Smooth muscle cell (in vitro differentiated cells): ENCODE measurements around the gene KDM4C. TPM values are rescaled to one million over a fixed set of nuclear protein-coding genes. Genes with fewer than 3 reads are reported as not detected.
A peak's percentile ranks its signal among the peaks of the same experiment; 100 is the strongest.

Experiments
- DNase-seq: peaks from one replicate; lab custom pipeline; 2025; ENCODE audit not compliant: unreplicated experiment; lab: John Stamatoyannopoulos, UW
- H2AFZ ChIP-seq: fragments of 200-600 bp; sonication (generic); 2 replicates; pipeline ENCODE4 v1.6.0; 2016; ENCODE audit warnings: antibody characterized with exemption, low read depth, mild to moderate bottlenecking
- H3F3A ChIP-seq: fragments of 200-600 bp; sonication (generic); 2 replicates; pipeline ENCODE4 v1.6.0; 2017; ENCODE audit warnings: antibody characterized with exemption, low read depth
- H3K27ac ChIP-seq: fragments of 200-600 bp; sonication (generic); 2 replicates; pipeline ENCODE4 v1.5.1; 2016; ENCODE audit warnings: low read depth, mild to moderate bottlenecking
- H3K27me3 ChIP-seq: fragments of 200-600 bp; sonication (generic); 2 replicates; pipeline ENCODE4 v1.6.1; 2016; ENCODE audit warnings: low read depth, mild to moderate bottlenecking
- H3K36me3 ChIP-seq: fragments of 200-600 bp; sonication (generic); 2 replicates; pipeline ENCODE4 v1.5.1; 2016; ENCODE audit warnings: low read depth
- H3K4me1 ChIP-seq: fragments of 200-600 bp; sonication (generic); 2 replicates; pipeline ENCODE4 v1.5.1; 2016; ENCODE audit warnings: low read depth
- H3K4me2 ChIP-seq: fragments of 200-600 bp; sonication (generic); 2 replicates; pipeline ENCODE4 v1.6.0; 2016; ENCODE audit warnings: mild to moderate bottlenecking
- H3K4me3 ChIP-seq: fragments of 200-600 bp; sonication (generic); 2 replicates; pipeline ENCODE4 v1.5.1; 2016; ENCODE audit warnings: mild to moderate bottlenecking
- H3K79me2 ChIP-seq: fragments of 200-600 bp; sonication (generic); 2 replicates; pipeline ENCODE4 v1.6.0; 2016; ENCODE audit warnings: low read depth, mild to moderate bottlenecking
- H3K9ac ChIP-seq: fragments of 200-600 bp; sonication (generic); 2 replicates; pipeline ENCODE4 v1.6.0; 2016; ENCODE audit warnings: low read depth
- H3K9me3 ChIP-seq: fragments of 200-600 bp; sonication (generic); replicated peaks from 2 replicates; pipeline ENCODE4 v1.5.1; 2016; ENCODE audit warnings: low read depth
- H4K20me1 ChIP-seq: fragments of 200-600 bp; sonication (generic); 2 replicates; pipeline ENCODE4 v1.6.0; 2016; ENCODE audit warnings: low read depth
- CTCF ChIP-seq: fragments of 200-600 bp; sonication (generic); IDR thresholded peaks from 2 replicates; pipeline ENCODE4 v1.5.1; 2017; ENCODE audit warnings: borderline replicate concordance, mild to moderate bottlenecking, antibody characterized with exemption; ENCODE audit not compliant: insufficient read depth, poor library complexity, severe bottlenecking
- WGBS: methylation state at CpG from one replicate; pipeline ENCODE4 v1.1.7; 2016; ENCODE audit warnings: low lambda C conversion rate; 5-methylcytosine and 5-hydroxymethylcytosine counted together
- polyA plus RNA-seq: library from polyadenylated mRNA; unstranded; fragments of >200 nt; fragmentation: Nextera tagmentation; extraction: Ambion mirVana; gene quantifications from 2 replicates; pipeline ENCODE4 v1.2.1, GENCODE V29; 2016
- total RNA-seq: library from RNA; depleted of rRNA; stranded (reverse); fragments of >200 nt; gene quantifications from 2 replicates; pipeline ENCODE4 v1.2.3, GENCODE V29; 2014

KDM4C gene
- total and polyA plus RNA-seq, 2 experiments from 2014 or later = 7.5 to 20.2 TPM

- 47% methylated on average over 2 of the region's 2 CpGs for WGBS
- peaks cover 71% of the 10 kb centered on the region for H4K20me1 ChIP-seq
- H3K27ac ChIP-seq = no peak overlapping the region
- H3K4me3 ChIP-seq = no peak overlapping the region
- no peak overlapping the region for H3K9ac ChIP-seq
- H3K36me3 ChIP-seq = no peaks in the 10 kb centered on the region
- H3F3A ChIP-seq = no peaks in the 10 kb centered on the region
- H3K79me2 ChIP-seq = no peaks in the 10 kb centered on the region
- H2AFZ ChIP-seq = no peak overlapping the region
- H3K4me1 ChIP-seq = no peaks in the 10 kb centered on the region
- TF ChIP-seq CTCF = peak; percentile 37
- DNase-seq = no peak
- no peaks in the 10 kb centered on the region for H3K9me3 ChIP-seq
- no peak overlapping the region for H3K4me2 ChIP-seq
- H3K27me3 ChIP-seq = no peaks in the 10 kb centered on the region
Observed at GRCh38 chr9:6845880-6846279, 88.1 kb downstream of the KDM4C start.

- Histone ChIP-seq H3K27ac (no peak overlapping the region), H4K20me1 (peaks cover 32% of the 10 kb centered on the region), H3K4me1 (no peaks in the 10 kb centered on the region), H3K79me2 (no peaks in the 10 kb centered on the region), H3K9ac (no peak overlapping the region), H3K27me3 (no peaks in the 10 kb centered on the region), H3F3A (no peaks in the 10 kb centered on the region), H3K4me3 (no peak overlapping the region), H3K9me3 (no peaks in the 10 kb centered on the region), H3K4me2 (no peak overlapping the region), H2AFZ (no peak overlapping the region), H3K36me3 (no peaks in the 10 kb centered on the region)
- DNase-seq = no peak
- 87% methylated on average over 7 of the region's 7 CpGs for WGBS
- no peak for TF ChIP-seq CTCF
Observed at GRCh38 chr9:6852243-6852963, 94.6 kb downstream of the KDM4C start.

- 90% methylated on average over 3 of the region's 3 CpGs for WGBS
- Histone ChIP-seq H3K4me1 (no peaks in the 10 kb centered on the region), H2AFZ (no peak overlapping the region), H4K20me1 (peaks cover 21% of the 10 kb centered on the region), H3K27me3 (no peaks in the 10 kb centered on the region), H3F3A (no peaks in the 10 kb centered on the region), H3K27ac (no peak overlapping the region), H3K36me3 (no peaks in the 10 kb centered on the region), H3K4me3 (no peak overlapping the region), H3K79me2 (no peaks in the 10 kb centered on the region), H3K9me3 (no peaks in the 10 kb centered on the region), H3K4me2 (no peak overlapping the region), H3K9ac (no peak overlapping the region)
- DNase-seq = no peak
- TF ChIP-seq CTCF = no peak
Observed at GRCh38 chr9:6855860-6856259, 98.1 kb downstream of the KDM4C start.

- WGBS = 80% methylated on average over 1 of the region's 1 CpG
- Histone ChIP-seq H4K20me1 (no peaks in the 10 kb centered on the region), H3K4me1 (no peaks in the 10 kb centered on the region)
Observed at GRCh38 chr9:6864102-6864501, 106.3 kb downstream of the KDM4C start.

More at GRCh38 chr9:6864102-6864501, 106.3 kb downstream of the KDM4C start:
- Histone ChIP-seq H3K27me3 (no peaks in the 10 kb centered on the region), H3K79me2 (no peaks in the 10 kb centered on the region), H3K9ac (no peak overlapping the region), H3K4me2 (no peak overlapping the region), H3K4me3 (no peak overlapping the region), H3K9me3 (peaks cover 8% of the 10 kb centered on the region), H2AFZ (no peak overlapping the region), H3K27ac (no peak overlapping the region), H3F3A (no peaks in the 10 kb centered on the region), H3K36me3 (peaks cover 8% of the 10 kb centered on the region)
- no peak for TF ChIP-seq CTCF
- no peak for DNase-seq
